ENCODE measurements around the gene PRRT4. TPM values are rescaled to one million over a fixed set of nuclear protein-coding genes. Genes with fewer than 3 reads are reported as not detected.

The PRRT4 gene
- total and polyA plus RNA-seq, 9 of the 15 experiments (the other 6 are each of a cell fraction or from before 2014, with no cell fraction given), result not detected

GRCh38 chr7:128324368-128324680, 37.2 kb downstream of the PRRT4 start:
- Histone ChIP-seq H3K9ac (ENCODE audit: insufficient read depth in 1 of 2, low read depth in 2 of 2, low read length in 2 of 2) (no peak overlapping the region; a peak in 1 of 4 replicates), H3K4me3 (no peak overlapping the region), H3K27me3 (ENCODE audit: control insufficient read depth in 2 of 2, insufficient read depth in 2 of 2, low read length in 2 of 2) (no peaks in the 10 kb centered on the region), H3K79me2 (ENCODE audit: control insufficient read depth, insufficient read depth, low read length) (no peaks in the 10 kb centered on the region), H3K4me2 (ENCODE audit: insufficient read depth, low read length) (no peak overlapping the region), H3K9me3 (replicated peaks; ENCODE audit: control insufficient read depth, insufficient read depth, low read depth, low read length) (no peaks in the 10 kb centered on the region), H3K27ac (ENCODE audit: extremely low read depth, low read depth, low read length) (no peak overlapping the region), H3K9me1 (ENCODE audit: control insufficient read depth, insufficient read depth, low read length) (no peaks in the 10 kb centered on the region), H3K4me1 (replicated peaks in 1 of 2; ENCODE audit: control insufficient read depth in 2 of 2, insufficient read depth in 2 of 2, low read length in 2 of 2) (no peaks in the 10 kb centered on the region), H2AFZ (ENCODE audit: low read depth, low read length) (no peak overlapping the region), H3K36me3 (ENCODE audit: control insufficient read depth, insufficient read depth, low read length) (peaks cover 97% of the 10 kb centered on the region), H4K20me1 (replicated peaks; ENCODE audit: control insufficient read depth, insufficient read depth, low read length) (no peaks in the 10 kb centered on the region)
- WGBS (ENCODE audit: insufficient coverage, low coverage, missing lambda C conversion rate), result 87% methylated on average over 9 of the region's 9 CpGs
- CTCF ChIA-PET (ENCODE audit: low intra/inter-chr PET ratio), result no interaction called here
- intact Hi-C loops (cut with micrococcal nuclease), result loop anchor here (5.0 kb wide), 2 partner anchors 87 to 107 kb away; no protein-coding TSS in a partner anchor
- in situ Hi-C loops (cut with MboI), result no loop called here
- POLR2A ChIA-PET, result interaction anchor here (0.6 to 1.3 kb wide), 3 partner anchors 10 to 1064 kb away, joined by 3 read pairs; partner anchors contain the start of gene RBM28
- FAIRE-seq, result no peak
- no peak for TF ChIP-seq CREB1 (IDR thresholded peaks at IDR 0.05)
- TF ChIP-seq CREB1 (CRISPR knock-in tag; IDR thresholded peaks at IDR 0.05), result no peak
- TF ChIP-seq NFIC (IDR thresholded peaks at IDR 0.05), result peak; percentile 56; the same call in 1 of the 2 replicates
- no peak for DNase-seq (ENCODE audit: extremely low read depth in 1 of 4, low spot score in 3 of 4)
- BruUV-seq (replicated peaks), result no TSS peak
- no peak for ATAC-seq

- Histone ChIP-seq H3K4me1 (replicated peaks in 1 of 2; ENCODE audit: control insufficient read depth in 2 of 2, insufficient read depth in 2 of 2, low read length in 2 of 2) (no peaks in the 10 kb centered on the region), H3K9me3 (replicated peaks; ENCODE audit: control insufficient read depth, insufficient read depth, low read depth, low read length) (no peaks in the 10 kb centered on the region), H3K4me2 (ENCODE audit: insufficient read depth, low read length) (no peak overlapping the region), H3K36me3 (ENCODE audit: control insufficient read depth, insufficient read depth, low read length) (peaks cover 99% of the 10 kb centered on the region), H3K27me3 (ENCODE audit: control insufficient read depth in 2 of 2, insufficient read depth in 2 of 2, low read length in 2 of 2) (no peaks in the 10 kb centered on the region), H4K20me1 (replicated peaks; ENCODE audit: control insufficient read depth, insufficient read depth, low read length) (no peaks in the 10 kb centered on the region), H3K9me1 (ENCODE audit: control insufficient read depth, insufficient read depth, low read length) (no peaks in the 10 kb centered on the region), H3K79me2 (ENCODE audit: control insufficient read depth, insufficient read depth, low read length) (no peaks in the 10 kb centered on the region), H3K4me3 (no peak overlapping the region), H3K27ac (ENCODE audit: extremely low read depth, low read depth, low read length) (no peak overlapping the region), H3K9ac (ENCODE audit: insufficient read depth in 1 of 2, low read depth in 2 of 2, low read length in 2 of 2) (no peak overlapping the region), H2AFZ (ENCODE audit: low read depth, low read length) (no peak overlapping the region)
- intact Hi-C loops (cut with micrococcal nuclease) (loop anchor here (5.0 kb wide), 2 partner anchors 86 to 106 kb away; no protein-coding TSS in a partner anchor), in situ Hi-C loops (cut with MboI) (no loop called here)
- ChIA-PET POLR2A (interaction anchor here (0.6 to 1.1 kb wide), 2 partner anchors 20 to 138 kb away, joined by 3 read pairs; partner anchors contain the start of gene RBM28), CTCF (ENCODE audit: low intra/inter-chr PET ratio) (no interaction called here)
- TSS peak; percentile 3 for BruUV-seq (replicated peaks)
- FAIRE-seq (no peak), DNase-seq (ENCODE audit: extremely low read depth in 1 of 4, low spot score in 3 of 4) (no peak), ATAC-seq (no peak)
- no peak for TF ChIP-seq GTF2A2 (tag; IDR thresholded peaks at IDR 0.05)
- 0 out of 2 replicates have a peak, but pooled peaks have one; percentile 67 for TF ChIP-seq PREB (CRISPR knock-in tag; IDR thresholded peaks at IDR 0.05)
- TF ChIP-seq SRSF7 (optimal IDR thresholded peaks at IDR 0.05; ENCODE audit: low read depth, low read length), result no peak
- TF ChIP-seq RBM25 (IDR thresholded peaks at IDR 0.05; ENCODE audit: low read depth, low read length, severe bottlenecking), result no peak
- WGBS (ENCODE audit: insufficient coverage, low coverage, missing lambda C conversion rate), result 63% methylated on average over 10 of the region's 10 CpGs
Measured at GRCh38 chr7:128323459-128324367, 37.8 kb downstream of the PRRT4 start.

Data from K562 (cell line).